HG03103 (cell line): ENCODE results near the gene PUSL1.
A peak's percentile ranks its signal among the peaks of the same experiment; 100 is the strongest.

Experiments
- ATAC-seq: cut with Tn5 transposase; IDR thresholded peaks from one replicate; pipeline ENCODE4 v1.9.1; 2021; ENCODE audit warnings: low read depth; ENCODE audit not compliant: unreplicated experiment

The PUSL1 gene

DNA sequence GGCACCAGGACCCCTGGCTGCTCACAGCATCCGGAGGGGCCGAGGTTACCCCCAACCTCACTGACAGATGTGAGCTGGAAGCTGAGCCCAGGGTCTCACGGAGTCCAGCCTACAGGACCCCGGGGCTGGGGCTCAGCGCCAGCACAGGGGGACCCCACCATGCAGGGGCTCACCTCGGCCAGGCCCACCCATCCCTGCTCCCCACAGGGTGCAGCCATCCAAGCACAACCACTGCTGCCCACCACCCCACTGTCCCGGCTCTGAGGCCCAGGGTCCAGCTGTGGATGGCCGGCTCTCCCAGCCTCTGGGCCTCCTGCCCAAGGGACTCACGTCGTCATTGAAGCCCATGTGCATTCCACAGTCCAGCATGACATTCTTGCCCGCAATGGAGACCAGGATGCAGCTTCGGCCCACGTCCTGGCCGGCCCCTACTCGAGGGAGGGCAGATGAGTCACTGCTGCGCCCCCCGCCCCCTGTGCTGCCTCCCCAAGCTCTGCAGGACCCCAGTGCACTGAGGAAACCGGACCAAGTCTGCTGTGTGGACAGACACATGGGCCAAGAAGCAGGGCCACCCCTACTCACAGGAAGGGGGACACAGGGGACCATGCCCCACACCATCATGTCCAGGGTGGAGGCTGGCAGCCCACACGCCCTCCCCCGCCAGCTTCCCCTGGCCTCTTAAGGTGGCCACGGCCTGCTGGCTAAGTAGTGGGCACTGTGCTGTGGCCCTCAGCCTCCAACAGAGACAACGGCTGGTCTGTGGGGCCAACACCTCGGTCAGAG lies 12.5 kb downstream of the PUSL1 start:
- ATAC-seq: no peak

DNA sequence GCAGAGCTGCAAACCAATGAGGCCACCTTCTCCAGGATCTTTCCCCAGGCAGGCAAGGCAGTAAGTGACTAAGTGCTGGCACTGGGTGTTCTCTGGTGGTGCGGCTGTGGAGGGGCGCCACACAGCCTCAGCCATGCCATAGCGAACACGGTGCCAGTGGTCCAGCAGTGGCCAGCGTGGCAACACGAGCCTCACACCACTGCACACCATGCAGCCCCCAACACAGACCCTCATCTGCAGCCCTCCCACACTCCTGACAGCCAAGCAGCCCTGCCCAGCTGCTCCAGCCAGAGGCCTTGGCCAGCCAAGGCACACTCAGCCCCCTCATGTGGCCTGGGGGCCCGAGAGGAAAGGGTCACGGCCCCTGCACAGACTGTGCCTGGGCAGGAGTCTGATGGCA lies 13.1 kb downstream of the PUSL1 start:
- ATAC-seq: no peak

DNA sequence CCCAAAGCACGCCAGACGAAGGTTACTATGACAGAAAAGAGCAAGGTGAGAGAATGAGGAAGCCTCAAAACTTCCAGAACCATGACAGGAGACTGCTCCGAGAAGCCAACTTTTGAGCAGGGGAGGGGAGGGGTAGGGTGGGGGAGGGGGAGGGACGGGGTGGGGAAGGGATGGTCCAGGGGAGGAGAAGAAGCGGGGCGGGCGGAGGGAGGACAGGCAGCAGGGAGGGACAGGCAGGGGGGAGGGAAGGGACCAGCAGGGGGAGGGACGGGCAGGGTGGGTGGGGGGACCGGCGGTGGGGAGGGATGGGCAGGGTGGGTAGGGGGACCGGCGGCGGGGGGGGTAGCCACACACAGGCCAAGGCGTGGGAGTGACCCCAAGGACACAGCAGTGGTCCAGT lies 14.0 kb downstream of the PUSL1 start:
- no peak for ATAC-seq

DNA sequence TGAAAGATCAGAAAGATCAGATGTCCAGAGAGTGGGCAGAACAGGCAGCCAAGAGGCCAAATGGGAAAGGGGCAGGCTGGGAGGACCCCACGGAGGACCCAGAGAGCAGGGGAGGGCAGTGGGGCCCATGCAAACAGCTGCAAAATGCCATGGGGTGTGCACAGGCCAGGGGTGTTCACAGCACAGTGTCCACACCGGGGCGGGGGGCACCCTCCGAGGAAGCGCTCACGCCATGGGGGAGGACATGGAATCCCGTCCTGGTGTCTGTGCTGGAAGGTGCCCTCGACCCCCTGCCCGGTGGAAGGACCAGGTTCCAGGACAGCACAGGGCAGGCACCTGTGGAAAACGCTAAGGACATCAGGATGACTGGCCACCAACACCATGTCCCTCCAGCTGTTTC lies 14.6 kb downstream of the PUSL1 start:
- ATAC-seq: no peak

DNA sequence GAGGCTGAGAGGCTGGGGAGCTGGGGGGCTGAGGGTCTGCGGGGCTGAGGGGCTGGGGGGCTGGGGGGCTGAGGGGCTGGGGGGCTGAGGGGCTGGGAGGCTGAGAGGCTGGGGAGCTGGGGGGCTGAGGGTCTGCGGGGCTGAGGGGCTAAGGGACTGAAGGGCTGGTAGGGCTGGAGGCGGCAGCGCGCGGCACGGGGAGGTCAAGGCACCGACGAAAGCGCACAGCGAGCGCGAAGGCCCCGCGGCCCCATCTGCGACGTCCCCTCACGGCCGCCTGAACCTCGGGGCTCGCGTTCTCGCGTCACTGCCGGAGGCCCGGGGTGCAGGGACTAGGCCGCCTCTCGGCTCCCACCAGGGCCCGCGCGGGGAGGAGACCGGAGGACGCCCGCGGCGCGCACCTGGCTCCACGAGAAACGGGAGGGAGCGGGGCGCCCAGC lies 15.7 kb downstream of the PUSL1 start:
- ATAC-seq: peak; percentile 27

DNA sequence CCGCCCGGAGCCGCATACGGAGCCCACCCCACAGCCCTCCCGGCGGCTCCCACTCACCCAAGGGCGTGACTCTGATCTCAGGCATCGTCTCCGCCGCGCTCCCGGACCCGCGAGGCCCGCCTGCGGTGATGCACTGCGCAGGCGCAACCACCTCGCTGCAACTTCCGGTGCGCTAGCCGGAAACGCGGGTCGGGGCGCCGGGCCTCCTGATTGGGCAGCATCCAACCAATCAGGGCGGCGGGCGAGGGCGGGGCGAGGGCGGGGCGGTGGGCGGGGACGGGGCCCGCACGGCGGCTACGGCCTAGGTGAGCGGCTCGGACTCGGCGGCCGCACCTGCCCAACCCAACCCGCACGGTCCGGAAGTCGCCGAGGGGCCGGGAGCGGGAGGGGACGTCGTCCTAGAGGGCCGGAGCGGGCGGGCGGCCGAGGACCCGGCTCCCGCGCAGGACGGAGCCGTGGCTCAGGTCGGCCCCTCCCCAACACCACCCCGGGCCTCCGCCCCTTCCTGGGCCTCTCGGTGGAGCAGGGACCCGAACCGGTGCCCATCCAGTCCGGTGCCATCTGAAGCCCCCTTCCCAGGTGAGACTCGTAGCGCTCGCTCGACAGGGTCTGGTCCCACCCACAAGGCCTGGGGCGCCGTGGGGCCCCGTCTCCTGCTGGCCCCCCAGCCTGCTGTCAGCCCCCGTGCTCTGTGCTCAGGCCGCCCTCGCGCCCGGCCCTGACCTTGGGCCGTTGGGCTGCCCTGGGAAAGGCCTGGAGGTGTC lies 16.3 kb downstream of the PUSL1 start, which contains the start of the genes CPTP and INTS11:
TSS of gene CPTP (plus strand) at position 279 of the 764 bp plus-strand sequence. CDS start 2,109 bp downstream, outside the sequence.
TSS of gene INTS11 (minus strand) at position 137 of the 764 bp plus-strand sequence. CDS start at position 85, 52 bp downstream.
- peak; percentile 72 for ATAC-seq

DNA sequence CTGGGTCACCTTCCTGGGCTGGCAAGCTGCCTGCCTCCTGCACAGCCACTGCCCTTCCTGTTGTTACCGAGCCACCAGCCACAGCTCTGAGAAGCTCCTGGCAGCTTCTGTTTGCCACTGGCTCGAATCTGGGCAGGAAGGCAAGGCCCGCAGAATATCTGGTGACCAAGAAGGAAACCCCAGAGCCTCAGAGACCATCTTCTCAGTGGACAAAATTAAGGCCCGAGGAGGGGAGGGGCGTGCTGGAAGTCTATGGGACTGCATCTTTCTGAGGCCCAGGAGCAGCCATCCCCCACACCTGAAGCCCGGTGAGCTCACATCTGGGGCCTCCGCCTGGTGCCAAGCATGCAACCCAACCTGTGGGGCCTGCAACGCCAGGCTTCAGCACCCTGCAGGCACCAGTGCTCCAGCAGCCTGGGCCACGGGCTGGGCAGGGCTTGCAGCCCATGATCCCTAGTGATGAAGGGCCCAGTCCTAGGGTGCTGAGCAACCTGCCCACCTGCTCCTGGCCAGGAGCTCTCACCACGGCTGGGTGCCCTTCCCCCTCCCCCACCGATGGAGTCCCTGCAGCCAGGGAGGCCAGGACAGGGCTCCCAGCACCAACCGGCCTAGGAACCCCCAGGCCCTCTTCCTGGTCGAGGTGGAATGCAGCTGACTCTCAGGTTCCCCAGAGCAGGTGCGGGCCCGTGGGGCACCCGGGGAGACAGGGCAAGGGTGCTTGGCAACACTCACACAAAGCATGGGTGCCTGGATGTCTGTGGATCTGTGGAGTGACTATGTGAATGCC lies 17.1 kb downstream of the PUSL1 start:
- ATAC-seq: no peak

DNA sequence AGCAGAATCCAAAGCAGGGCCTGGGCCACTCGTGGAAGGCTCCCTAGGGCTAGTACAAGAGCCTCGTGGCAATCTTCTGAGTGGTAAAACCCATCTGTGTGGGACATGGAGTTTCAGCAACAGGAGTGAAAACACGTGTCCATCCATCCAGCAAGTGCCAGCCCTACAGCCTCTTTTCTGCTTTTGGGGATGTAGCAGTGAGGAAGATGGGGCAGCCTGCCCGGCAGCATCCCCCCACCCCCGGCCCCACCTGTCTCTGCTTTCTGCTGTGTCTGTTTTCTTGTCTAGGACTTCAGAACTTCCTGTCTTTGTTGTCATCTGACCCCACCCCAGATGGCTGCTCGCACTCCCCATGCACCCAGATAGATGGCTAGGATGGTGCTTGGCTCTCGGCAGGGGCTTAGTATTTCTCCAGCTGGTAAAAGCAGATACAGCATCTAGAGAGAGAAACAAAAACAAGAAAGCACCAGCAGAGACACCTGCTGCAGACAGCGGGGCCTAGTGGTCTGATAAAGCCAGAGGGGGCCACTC lies 17.7 kb downstream of the PUSL1 start:
- ATAC-seq: no peak

DNA sequence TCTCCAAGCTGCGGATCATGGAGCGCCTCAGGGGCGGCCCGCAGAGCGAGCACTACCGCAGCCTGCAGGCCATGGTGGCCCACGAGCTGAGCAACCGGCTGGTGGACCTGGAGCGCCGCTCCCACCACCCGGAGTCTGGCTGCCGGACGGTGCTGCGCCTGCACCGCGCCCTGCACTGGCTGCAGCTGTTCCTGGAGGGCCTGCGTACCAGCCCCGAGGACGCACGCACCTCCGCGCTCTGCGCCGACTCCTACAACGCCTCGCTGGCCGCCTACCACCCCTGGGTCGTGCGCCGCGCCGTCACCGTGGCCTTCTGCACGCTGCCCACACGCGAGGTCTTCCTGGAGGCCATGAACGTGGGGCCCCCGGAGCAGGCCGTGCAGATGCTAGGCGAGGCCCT lies 18.9 kb downstream of the PUSL1 start:
- no peak for ATAC-seq

DNA sequence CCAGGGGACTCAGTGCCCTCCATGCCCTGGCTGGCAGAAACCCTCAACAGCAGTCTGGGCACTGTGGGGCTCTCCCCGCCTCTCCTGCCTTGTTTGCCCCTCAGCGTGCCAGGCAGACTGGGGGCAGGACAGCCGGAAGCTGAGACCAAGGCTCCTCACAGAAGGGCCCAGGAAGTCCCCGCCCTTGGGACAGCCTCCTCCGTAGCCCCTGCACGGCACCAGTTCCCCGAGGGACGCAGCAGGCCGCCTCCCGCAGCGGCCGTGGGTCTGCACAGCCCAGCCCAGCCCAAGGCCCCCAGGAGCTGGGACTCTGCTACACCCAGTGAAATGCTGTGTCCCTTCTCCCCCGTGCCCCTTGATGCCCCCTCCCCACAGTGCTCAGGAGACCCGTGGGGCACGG lies 19.9 kb downstream of the PUSL1 start:
- ATAC-seq: no peak

DNA sequence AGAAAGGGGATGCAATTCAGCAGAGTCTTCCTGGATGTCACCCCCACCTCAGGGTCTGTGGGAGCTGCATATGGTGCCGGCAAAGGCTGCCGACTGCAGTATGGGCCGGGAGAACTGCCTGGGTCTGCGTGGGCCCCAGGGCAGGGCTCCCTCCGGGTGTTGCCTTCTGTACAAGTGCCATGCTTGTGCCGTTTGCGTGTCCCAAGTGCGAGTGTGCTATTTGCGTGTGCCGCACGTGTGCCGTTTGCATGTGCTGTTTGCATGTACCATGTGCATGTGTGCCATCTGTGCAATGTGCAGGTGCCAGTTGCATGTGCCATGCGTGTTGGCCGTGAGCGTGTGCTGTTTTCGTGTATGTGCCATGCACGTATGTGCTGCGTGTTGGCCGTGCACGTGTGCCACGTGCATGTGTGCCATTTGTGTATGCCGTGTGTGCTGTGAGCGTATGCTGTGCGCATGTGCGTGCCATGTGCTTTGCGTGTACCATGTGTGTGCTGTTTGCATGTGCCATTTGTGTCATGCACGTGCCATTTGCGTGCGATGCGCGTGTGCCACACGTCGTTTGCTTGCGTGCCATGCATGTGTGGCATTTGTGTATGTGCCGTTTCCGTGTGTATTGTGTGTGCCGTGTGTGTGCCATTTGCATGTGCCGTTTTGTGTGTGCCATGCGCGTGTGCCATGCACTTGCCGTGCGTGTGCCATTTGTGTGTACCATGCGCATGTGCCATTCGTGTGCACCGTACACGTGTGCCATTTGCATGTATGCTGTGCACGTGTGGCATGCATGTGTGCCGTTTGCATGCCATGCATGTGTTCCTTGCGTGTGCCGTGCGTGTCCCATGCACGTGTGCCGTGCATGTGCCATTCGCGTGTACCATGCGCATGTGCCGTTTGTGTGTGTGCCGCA lies 21.2 kb downstream of the PUSL1 start:
- no peak for ATAC-seq

DNA sequence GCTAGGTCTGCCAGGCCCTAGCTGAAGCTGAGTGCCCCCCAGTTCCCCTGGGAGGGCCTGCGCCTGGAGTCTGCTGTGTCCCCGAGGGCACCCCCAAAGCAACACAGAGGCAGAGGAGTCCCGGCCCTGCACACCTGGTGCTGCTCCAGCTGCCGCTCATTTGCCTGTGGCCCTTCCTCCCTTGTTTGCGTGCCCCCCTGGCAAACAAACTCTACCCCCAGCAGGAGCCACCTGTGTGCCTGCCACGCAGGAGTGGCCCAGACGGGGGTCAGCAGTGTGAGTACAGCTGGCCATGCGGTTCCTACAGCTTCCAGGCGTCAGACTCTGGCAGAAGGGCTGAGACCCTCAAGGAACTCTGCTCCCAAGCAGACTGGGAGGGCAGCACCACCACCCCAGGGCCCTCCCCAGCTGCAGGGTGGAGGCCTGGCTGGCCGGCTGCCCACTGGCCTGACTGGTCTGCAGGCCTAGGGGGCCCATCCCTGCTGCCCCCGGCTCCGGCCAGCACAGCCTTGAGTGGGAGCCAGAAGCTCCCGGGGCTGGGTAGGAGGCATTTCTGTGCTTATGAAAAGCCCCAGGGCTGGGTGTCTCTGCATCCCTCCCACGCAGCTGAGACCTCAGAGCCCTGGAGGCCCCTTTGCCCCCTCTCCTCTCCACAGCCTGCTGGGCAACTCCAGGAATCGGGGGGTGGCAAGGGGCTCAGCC lies 22.1 kb downstream of the PUSL1 start:
- no peak for ATAC-seq

DNA sequence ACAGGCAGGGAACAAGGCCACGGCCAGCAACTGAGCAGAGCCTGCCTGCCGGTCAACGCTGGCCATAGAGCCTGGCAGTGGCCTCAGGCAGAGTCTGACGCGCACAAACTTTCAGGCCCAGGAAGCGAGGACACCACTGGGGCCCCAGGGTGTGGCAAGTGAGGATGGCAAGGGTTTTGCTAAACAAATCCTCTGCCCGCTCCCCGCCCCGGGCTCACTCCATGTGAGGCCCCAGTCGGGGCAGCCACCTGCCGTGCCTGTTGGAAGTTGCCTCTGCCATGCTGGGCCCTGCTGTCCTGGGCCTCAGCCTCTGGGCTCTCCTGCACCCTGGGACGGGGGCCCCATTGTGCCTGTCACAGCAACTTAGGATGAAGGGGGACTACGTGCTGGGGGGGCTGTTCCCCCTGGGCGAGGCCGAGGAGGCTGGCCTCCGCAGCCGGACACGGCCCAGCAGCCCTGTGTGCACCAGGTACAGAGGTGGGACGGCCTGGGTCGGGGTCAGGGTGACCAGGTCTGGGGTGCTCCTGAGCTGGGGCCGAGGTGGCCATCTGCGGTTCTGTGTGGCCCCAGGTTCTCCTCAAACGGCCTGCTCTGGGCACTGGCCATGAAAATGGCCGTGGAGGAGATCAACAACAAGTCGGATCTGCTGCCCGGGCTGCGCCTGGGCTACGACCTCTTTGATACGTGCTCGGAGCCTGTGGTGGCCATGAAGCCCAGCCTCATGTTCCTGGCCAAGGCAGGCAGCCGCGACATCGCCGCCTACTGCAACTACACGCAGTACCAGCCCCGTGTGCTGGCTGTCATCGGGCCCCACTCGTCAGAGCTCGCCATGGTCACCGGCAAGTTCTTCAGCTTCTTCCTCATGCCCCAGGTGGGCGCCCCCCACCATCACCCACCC lies 22.9 kb downstream of the PUSL1 start, which contains the start of gene TAS1R3:
TSS of gene TAS1R3 (plus strand) at position 213 of the 898 bp plus-strand sequence. CDS start at position 279, 66 bp downstream.
- no peak for ATAC-seq

DNA sequence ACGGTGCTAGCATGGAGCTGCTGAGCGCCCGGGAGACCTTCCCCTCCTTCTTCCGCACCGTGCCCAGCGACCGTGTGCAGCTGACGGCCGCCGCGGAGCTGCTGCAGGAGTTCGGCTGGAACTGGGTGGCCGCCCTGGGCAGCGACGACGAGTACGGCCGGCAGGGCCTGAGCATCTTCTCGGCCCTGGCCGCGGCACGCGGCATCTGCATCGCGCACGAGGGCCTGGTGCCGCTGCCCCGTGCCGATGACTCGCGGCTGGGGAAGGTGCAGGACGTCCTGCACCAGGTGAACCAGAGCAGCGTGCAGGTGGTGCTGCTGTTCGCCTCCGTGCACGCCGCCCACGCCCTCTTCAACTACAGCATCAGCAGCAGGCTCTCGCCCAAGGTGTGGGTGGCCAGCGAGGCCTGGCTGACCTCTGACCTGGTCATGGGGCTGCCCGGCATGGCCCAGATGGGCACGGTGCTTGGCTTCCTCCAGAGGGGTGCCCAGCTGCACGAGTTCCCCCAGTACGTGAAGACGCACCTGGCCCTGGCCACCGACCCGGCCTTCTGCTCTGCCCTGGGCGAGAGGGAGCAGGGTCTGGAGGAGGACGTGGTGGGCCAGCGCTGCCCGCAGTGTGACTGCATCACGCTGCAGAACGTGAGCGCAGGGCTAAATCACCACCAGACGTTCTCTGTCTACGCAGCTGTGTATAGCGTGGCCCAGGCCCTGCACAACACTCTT lies 23.8 kb downstream of the PUSL1 start:
- ATAC-seq: no peak

DNA sequence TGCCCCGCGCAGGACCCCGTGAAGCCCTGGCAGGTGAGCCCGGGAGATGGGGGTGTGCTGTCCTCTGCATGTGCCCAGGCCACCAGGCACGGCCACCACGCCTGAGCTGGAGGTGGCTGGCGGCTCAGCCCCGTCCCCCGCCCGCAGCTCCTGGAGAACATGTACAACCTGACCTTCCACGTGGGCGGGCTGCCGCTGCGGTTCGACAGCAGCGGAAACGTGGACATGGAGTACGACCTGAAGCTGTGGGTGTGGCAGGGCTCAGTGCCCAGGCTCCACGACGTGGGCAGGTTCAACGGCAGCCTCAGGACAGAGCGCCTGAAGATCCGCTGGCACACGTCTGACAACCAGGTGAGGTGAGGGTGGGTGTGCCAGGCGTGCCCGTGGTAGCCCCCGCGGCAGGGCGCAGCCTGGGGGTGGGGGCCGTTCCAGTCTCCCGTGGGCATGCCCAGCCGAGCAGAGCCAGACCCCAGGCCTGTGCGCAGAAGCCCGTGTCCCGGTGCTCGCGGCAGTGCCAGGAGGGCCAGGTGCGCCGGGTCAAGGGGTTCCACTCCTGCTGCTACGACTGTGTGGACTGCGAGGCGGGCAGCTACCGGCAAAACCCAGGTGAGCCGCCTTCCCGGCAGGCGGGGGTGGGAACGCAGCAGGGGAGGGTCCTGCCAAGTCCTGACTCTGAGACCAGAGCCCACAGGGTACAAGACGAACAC lies 24.5 kb downstream of the PUSL1 start:
- ATAC-seq: no peak

DNA sequence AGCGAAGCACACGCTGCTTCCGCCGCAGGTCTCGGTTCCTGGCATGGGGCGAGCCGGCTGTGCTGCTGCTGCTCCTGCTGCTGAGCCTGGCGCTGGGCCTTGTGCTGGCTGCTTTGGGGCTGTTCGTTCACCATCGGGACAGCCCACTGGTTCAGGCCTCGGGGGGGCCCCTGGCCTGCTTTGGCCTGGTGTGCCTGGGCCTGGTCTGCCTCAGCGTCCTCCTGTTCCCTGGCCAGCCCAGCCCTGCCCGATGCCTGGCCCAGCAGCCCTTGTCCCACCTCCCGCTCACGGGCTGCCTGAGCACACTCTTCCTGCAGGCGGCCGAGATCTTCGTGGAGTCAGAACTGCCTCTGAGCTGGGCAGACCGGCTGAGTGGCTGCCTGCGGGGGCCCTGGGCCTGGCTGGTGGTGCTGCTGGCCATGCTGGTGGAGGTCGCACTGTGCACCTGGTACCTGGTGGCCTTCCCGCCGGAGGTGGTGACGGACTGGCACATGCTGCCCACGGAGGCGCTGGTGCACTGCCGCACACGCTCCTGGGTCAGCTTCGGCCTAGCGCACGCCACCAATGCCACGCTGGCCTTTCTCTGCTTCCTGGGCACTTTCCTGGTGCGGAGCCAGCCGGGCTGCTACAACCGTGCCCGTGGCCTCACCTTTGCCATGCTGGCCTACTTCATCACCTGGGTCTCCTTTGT lies 25.3 kb downstream of the PUSL1 start:
- no peak for ATAC-seq
